DOHH2 (cell line): ENCODE measurements around the gene BTBD2.

Experiments
- H3F3A ChIP-seq: fragments of 200-600 bp; sonication (generic), shearing (Covaris generic); 2 replicates; pipeline ENCODE4 v1.6.0; 2016; ENCODE audit warnings: antibody characterized with exemption, mild to moderate bottlenecking; ENCODE audit not compliant: control insufficient read depth, insufficient read depth
- H3K27ac ChIP-seq: fragments of 200-600 bp; sonication (generic); 2 replicates; pipeline ENCODE4 v1.5.1; 2014; ENCODE audit warnings: low read depth, mild to moderate bottlenecking, low read length, moderate library complexity
- H3K27me3 ChIP-seq: fragments of 200-600 bp; sonication (generic); 2 replicates; pipeline ENCODE4 v1.6.1; 2014; ENCODE audit warnings: mild to moderate bottlenecking, low read length, mixed read lengths; ENCODE audit not compliant: control insufficient read depth
- H3K36me3 ChIP-seq: fragments of 200-600 bp; sonication (generic); 2 replicates; pipeline ENCODE4 v1.6.1; 2014; ENCODE audit warnings: mild to moderate bottlenecking, low read length, moderate library complexity, mixed read lengths; ENCODE audit not compliant: control insufficient read depth
- H3K4me1 ChIP-seq: fragments of 200-600 bp; sonication (generic); 2 replicates; pipeline ENCODE4 v1.6.1; 2014; ENCODE audit warnings: mild to moderate bottlenecking, low read length, mixed read lengths; ENCODE audit not compliant: control insufficient read depth
- H3K4me2 ChIP-seq: fragments of 200-600 bp; sonication (generic); 2 replicates; pipeline ENCODE4 v1.6.0; 2014; ENCODE audit warnings: mild to moderate bottlenecking, low read length, moderate library complexity
- H3K4me3 ChIP-seq: fragments of 200-600 bp; sonication (generic); 2 replicates; pipeline ENCODE4 v1.5.1; 2014; ENCODE audit warnings: mild to moderate bottlenecking, low read length, mixed read lengths
- H3K79me2 ChIP-seq: fragments of 200-600 bp; sonication (generic); 2 replicates; pipeline ENCODE4 v1.6.1; 2014; ENCODE audit warnings: mild to moderate bottlenecking, low read length, mixed read lengths; ENCODE audit not compliant: control insufficient read depth
- H3K9me2 ChIP-seq: fragments of 200-600 bp; sonication (generic); replicated peaks from 2 replicates; pipeline ENCODE4 v1.6.1; 2014; ENCODE audit warnings: mild to moderate bottlenecking, low read length, mixed read lengths; ENCODE audit not compliant: control insufficient read depth
- H3K9me3 ChIP-seq: fragments of 200-600 bp; sonication (generic); 2 replicates; pipeline ENCODE4 v1.6.1; 2014; ENCODE audit warnings: antibody characterized with exemption, low read length, mixed read lengths; ENCODE audit not compliant: control insufficient read depth, insufficient read depth
- H4K20me1 ChIP-seq: fragments of 200-600 bp; sonication (generic); 2 replicates; pipeline ENCODE4 v1.6.0; 2014; ENCODE audit warnings: low read depth, mild to moderate bottlenecking, antibody characterized with exemption, low read length, moderate library complexity; ENCODE audit not compliant: control insufficient read depth, insufficient read depth
- CTCF ChIP-seq: fragments of 200-600 bp; sonication (generic); IDR thresholded peaks from one replicate; pipeline ENCODE4 v1.5.1; 2014; ENCODE audit warnings: antibody characterized with exemption, mild to moderate bottlenecking, low read depth, low read length; ENCODE audit not compliant: poor library complexity, severe bottlenecking
- EZH2phosphoT487 ChIP-seq: fragments of 200-600 bp; sonication (generic); IDR thresholded peaks from 2 replicates; pipeline ENCODE4 v1.6.1; 2017; ENCODE audit warnings: borderline replicate concordance, mild to moderate bottlenecking, antibody characterized with exemption, low read length, moderate library complexity, mixed read lengths

BTBD2 gene

DNA sequence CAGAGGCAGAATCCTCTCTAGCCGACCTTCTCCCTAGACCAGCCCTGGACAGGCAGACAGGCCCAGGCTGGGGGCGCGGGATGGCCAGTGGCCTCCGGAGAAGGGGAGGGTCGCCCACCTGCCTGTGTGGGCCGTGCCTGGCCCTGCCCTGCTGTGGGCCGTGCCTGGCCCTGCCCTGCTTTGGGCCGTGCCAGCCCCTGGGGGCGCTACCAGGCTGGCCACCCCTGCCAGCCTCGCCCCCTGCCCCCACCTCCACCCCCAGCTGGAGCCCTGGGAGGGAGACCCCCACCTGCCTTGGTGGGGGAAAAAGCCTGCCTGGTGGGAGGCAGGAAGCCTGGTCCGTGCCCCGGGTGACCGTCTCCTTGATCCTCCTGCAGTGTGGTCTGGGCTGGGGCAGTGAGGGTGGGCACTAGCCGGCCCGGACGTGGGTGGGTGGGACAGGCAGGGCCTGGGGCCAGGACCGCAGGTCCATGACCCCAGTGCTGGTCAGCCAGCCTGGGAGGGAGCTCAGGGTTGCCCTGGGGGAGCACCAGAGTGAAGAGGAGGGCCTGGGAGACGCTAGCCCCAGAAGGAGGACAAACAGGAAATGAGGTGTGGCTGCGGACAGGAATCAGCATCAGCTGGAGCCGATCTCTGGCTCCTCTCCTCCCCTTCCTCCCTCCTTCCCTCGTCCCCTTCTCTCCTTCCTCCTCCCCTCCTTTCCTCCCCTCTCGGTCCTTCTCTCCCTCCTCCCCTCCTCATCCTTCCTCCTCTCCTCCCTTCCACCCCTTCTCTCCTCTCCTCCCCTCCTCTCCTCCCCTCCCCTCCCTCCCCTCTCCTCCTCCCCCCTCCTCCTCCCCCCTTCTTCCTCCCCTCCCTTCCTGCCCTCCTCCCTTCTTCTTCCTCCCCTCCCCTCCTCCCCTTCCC, 40.7 kb upstream of the BTBD2 start:
- H3K79me2 ChIP-seq: peaks cover 22% of the 10 kb centered on the region
- no peaks in the 10 kb centered on the region for H3K9me3 ChIP-seq
- TF ChIP-seq EZH2phosphoT487: no peak
- TF ChIP-seq CTCF: peak; percentile 46
- H3K27ac ChIP-seq: peak overlapping the region; percentile 97
- H3F3A ChIP-seq: peaks cover 49% of the 10 kb centered on the region
- H4K20me1 ChIP-seq: no peaks in the 10 kb centered on the region
- H3K4me1 ChIP-seq: peaks cover 96% of the 10 kb centered on the region
- H3K4me3 ChIP-seq: peak overlapping the region; percentile 69
- no peaks in the 10 kb centered on the region for H3K9me2 ChIP-seq
- peak overlapping the region; percentile 87 for H3K4me2 ChIP-seq
- no peaks in the 10 kb centered on the region; the same call in 1 of the 2 replicates for H3K36me3 ChIP-seq
- H3K27me3 ChIP-seq: no peaks in the 10 kb centered on the region

DNA sequence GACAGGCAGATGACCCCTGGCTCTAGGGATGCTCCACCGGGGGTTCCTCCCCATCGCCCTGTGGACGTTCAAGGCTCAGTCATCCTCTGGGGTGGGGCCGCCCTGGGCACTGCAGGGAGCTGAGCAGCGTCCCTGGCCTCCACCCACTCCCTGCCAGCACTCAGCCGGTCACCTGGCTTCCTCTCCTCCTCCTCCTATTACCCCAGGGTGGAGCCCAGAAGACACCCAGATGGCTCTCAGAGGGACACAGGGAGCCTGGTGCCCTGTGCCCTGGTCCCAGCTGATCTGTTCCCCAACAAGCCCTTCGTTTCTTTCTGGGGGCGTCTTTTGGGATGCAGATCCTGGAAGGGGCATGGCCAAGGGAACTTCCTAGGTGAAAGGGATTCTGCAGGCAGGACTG, 39.2 kb upstream of the BTBD2 start:
- H3F3A ChIP-seq: peaks cover 49% of the 10 kb centered on the region
- peak overlapping the region; percentile 87 for H3K4me2 ChIP-seq
- H3K36me3 ChIP-seq: peaks cover 10% of the 10 kb centered on the region
- peak overlapping the region; percentile 81 for H3K27ac ChIP-seq
- peaks cover 7% of the 10 kb centered on the region for H4K20me1 ChIP-seq
- H3K27me3 ChIP-seq: no peaks in the 10 kb centered on the region
- peak overlapping the region; percentile 65 for H3K4me3 ChIP-seq
- no peaks in the 10 kb centered on the region for H3K9me3 ChIP-seq
- TF ChIP-seq EZH2phosphoT487 (no peak), CTCF (no peak)
- H3K9me2 ChIP-seq: no peaks in the 10 kb centered on the region
- H3K79me2 ChIP-seq: peaks cover 21% of the 10 kb centered on the region
- peaks cover 85% of the 10 kb centered on the region for H3K4me1 ChIP-seq

- Histone ChIP-seq H3K79me2 (peaks cover 24% of the 10 kb centered on the region), H3K4me3 (peak overlapping the region; percentile 48), H3K4me1 (peaks cover 85% of the 10 kb centered on the region), H3K27ac (peak overlapping the region; percentile 85), H3K27me3 (no peaks in the 10 kb centered on the region), H3K36me3 (peaks cover 20% of the 10 kb centered on the region), H3F3A (peaks cover 50% of the 10 kb centered on the region), H3K9me3 (no peaks in the 10 kb centered on the region), H3K4me2 (peak overlapping the region; percentile 76), H4K20me1 (peaks cover 16% of the 10 kb centered on the region), H3K9me2 (no peaks in the 10 kb centered on the region)
- no peak for TF ChIP-seq CTCF
- no peak for TF ChIP-seq EZH2phosphoT487
These were observed 38.3 kb upstream of the BTBD2 start for GRCh38 chr19:2053601-2054389.
